RWPE2 (cell line): ENCODE results near the gene RESP18.

Experiments used
- ATAC-seq: fragments of 200-7000 bp; cut with Tn5 transposase; 3 replicates; pipeline ENCODE4 v1.9.1; 2021; ENCODE audit warnings: low read depth
- DNase-seq: peaks from one replicate; pipeline ENCODE4 v3.0.0-alpha.2; 2020; ENCODE audit warnings: low spot score
- H3K27ac ChIP-seq: fragments of 450-650 bp; 2 replicates; pipeline ENCODE4 v1.5.1; 2017; ENCODE audit warnings: mild to moderate bottlenecking; ENCODE audit not compliant: poor library complexity, severe bottlenecking
- H3K27me3 ChIP-seq: fragments of 250-450 bp; sonication (Bioruptor Pico); 2 replicates; pipeline ENCODE4 v1.5.1; 2021; ENCODE audit warnings: mild to moderate bottlenecking, moderate library complexity; ENCODE audit not compliant: insufficient read depth, poor library complexity, severe bottlenecking
- H3K36me3 ChIP-seq: fragments of 250-450 bp; sonication (Bioruptor Pico); 2 replicates; pipeline ENCODE4 v1.5.1; 2020; ENCODE audit warnings: low read depth, mild to moderate bottlenecking, moderate library complexity
- H3K4me1 ChIP-seq: fragments of 250-450 bp; sonication (Bioruptor Pico); 2 replicates; pipeline ENCODE4 v1.5.1; 2021; ENCODE audit warnings: mild to moderate bottlenecking, moderate library complexity; ENCODE audit not compliant: insufficient read depth, poor library complexity, severe bottlenecking
- H3K4me3 ChIP-seq: fragments of 250-450 bp; sonication (Bioruptor Pico); 2 replicates; pipeline ENCODE4 v1.5.1; 2021; ENCODE audit warnings: mild to moderate bottlenecking, moderate library complexity; ENCODE audit not compliant: severe bottlenecking
- H3K9me3 ChIP-seq: fragments of 250-450 bp; sonication (Bioruptor Pico); 2 replicates; pipeline ENCODE4 v1.5.1; 2021; ENCODE audit warnings: mild to moderate bottlenecking, moderate library complexity; ENCODE audit not compliant: severe bottlenecking
- TF ChIP-seq, protein P1 (sequence below): fragments of 450-650 bp; IDR thresholded peaks from one replicate; pipeline ENCODE4 v1.5.1; 2017; ENCODE audit warnings: mild to moderate bottlenecking, moderate library complexity; ENCODE audit not compliant: poor library complexity, severe bottlenecking

RESP18 gene

DNA sequence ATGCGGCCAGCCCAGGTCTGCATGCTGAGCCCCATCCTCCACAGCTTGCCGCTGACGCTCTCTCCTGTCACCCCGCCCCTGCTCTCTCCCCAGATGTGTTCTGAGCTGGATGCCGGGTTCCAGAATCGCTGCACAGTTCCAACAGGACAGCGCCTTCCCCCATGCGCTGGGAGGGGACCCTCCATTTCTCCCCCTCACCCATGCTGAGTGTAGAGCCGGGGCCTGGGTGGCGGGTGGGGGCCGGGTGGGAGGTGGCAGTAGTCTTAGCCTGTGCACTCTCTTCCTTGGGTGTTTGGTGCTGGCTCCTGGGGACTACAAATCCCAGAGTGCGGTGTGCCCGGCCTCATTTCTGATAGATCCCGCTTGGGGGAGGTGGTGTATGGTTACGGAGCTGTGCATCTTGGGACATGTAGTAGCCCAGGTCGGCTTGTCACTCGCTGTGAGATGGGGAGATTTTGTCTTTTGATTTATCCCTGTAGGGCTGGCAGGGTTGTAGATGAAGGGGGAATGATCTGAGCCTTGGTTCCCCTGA, 46.6 kb downstream of the RESP18 start:
- Histone ChIP-seq H3K4me3 (no peak overlapping the region), H3K36me3 (peaks cover 28% of the 10 kb centered on the region), H3K27ac (peak overlapping the region; percentile 79), H3K4me1 (peaks cover 27% of the 10 kb centered on the region), H3K27me3 (no peaks in the 10 kb centered on the region), H3K9me3 (no peaks in the 10 kb centered on the region)
- ATAC-seq (peak; percentile 85), DNase-seq (peak; percentile 84)
- TF ChIP-seq, protein P1, sequence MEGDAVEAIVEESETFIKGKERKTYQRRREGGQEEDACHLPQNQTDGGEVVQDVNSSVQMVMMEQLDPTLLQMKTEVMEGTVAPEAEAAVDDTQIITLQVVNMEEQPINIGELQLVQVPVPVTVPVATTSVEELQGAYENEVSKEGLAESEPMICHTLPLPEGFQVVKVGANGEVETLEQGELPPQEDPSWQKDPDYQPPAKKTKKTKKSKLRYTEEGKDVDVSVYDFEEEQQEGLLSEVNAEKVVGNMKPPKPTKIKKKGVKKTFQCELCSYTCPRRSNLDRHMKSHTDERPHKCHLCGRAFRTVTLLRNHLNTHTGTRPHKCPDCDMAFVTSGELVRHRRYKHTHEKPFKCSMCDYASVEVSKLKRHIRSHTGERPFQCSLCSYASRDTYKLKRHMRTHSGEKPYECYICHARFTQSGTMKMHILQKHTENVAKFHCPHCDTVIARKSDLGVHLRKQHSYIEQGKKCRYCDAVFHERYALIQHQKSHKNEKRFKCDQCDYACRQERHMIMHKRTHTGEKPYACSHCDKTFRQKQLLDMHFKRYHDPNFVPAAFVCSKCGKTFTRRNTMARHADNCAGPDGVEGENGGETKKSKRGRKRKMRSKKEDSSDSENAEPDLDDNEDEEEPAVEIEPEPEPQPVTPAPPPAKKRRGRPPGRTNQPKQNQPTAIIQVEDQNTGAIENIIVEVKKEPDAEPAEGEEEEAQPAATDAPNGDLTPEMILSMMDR, result no peak

DNA sequence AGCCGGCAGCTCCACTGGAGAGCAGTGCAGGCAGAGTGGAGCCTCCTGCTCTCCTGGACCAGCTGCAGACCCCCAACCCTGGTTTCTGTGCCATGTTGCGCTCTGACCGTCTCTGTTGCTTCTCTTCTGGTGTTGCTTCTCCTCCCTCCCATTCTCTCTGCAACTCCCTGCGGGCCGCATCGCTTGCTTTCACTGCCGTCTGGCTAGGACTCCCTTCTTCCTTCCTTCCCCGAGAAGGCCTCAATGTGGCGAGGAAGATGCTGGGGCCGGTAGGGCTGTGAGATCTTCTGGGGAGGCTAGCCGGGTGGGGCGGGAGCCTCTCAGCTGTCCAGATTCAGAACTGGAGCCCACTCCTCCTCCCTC, 47.2 kb downstream of the RESP18 start:
- H3K36me3 ChIP-seq, result peaks cover 34% of the 10 kb centered on the region
- H3K9me3 ChIP-seq, result no peaks in the 10 kb centered on the region
- H3K4me3 ChIP-seq, result no peak overlapping the region
- H3K27ac ChIP-seq, result peak overlapping the region; percentile 79
- ATAC-seq, result no peak
- no peak for DNase-seq
- peaks cover 26% of the 10 kb centered on the region for H3K4me1 ChIP-seq
- no peaks in the 10 kb centered on the region for H3K27me3 ChIP-seq
- TF ChIP-seq, protein P1, result no peak

DNA sequence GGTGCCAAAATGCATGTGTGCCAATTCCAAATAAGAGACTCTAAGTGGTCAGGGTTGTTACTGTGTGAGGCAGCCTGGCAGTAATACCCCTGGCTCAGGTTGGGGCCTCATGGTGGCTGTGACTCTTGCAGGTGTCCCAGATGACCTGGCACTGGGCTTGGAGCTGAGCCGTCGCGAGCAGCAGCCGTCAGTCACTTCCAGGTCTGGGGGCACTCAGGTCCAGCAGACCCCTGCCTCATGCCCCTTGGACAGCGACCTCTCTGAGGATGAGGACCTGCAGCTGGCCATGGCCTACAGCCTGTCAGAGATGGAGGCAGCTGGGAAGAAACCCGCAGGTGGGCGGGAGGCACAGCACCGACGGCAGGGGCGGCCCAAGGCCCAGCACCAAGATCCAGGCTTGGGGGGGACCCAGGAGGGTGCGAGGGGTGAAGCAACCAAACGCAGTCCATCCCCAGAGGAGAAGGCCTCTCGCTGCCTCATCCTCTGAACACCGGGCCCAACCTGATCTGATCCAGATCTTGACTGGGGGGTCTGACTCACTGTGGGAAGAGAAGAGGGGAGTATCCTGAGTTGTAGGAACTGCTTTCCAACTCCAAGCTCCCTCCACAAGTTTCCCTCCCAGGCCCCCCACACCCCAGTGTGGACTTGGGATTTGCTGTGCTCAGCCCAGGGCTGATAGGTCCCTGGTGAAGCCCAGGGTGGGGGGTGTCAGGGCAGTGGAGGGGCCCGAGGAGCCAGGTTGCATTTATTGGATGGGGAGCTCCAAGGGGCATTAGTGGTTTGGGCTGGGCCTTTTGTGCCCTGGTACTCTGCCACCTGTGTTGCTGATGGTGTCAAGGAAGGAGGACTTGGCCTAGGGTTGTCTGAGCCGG, 47.8 kb downstream of the RESP18 start:
- H3K36me3 ChIP-seq, result peaks cover 35% of the 10 kb centered on the region

DNA sequence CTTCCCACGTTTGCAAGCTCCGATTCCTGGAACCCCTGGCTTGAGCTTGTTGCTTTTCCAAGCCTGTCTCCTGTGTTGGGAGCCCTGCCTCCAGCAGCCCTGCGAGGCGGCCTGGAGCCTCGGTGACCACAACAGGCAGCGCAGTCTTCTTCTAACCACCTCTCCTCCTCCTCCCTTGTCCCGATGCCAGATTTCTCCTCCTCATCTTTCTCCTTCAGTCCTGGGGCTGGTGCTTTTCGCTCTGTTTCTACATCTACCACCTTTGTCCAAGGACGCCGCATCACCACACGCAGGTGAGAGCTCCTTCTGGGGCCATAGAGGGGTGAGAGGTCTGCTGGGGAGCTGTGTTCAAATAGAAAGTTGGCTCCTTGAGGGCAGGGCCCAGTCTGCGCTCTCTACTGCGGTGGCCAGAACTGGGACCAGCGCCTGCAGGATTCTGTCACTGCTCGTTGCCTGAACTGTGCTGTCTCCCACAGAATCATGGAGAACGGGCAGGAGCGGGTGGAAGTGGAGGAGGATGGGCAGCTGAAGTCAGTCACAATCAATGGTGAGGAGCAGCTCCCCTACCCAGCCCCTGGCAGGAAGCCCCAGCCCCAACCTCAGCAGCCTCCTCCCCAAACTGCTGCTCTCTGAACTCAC, 49.5 kb downstream of the RESP18 start:
- TF ChIP-seq, protein P1, result no peak
- DNase-seq, result no peak
- peaks cover 26% of the 10 kb centered on the region for H3K4me1 ChIP-seq
- no peak for ATAC-seq
- no peak overlapping the region for H3K27ac ChIP-seq
- no peaks in the 10 kb centered on the region for H3K9me3 ChIP-seq
- peaks cover 35% of the 10 kb centered on the region for H3K36me3 ChIP-seq
- no peaks in the 10 kb centered on the region for H3K27me3 ChIP-seq
- no peak overlapping the region for H3K4me3 ChIP-seq

More for the DNA sequence above, 47.8 kb downstream of the RESP18 start:
- Histone ChIP-seq H3K9me3 (no peaks in the 10 kb centered on the region), H3K27ac (peak overlapping the region; percentile 79), H3K4me3 (no peak overlapping the region), H3K27me3 (no peaks in the 10 kb centered on the region), H3K4me1 (peaks cover 24% of the 10 kb centered on the region)
- no peak for ATAC-seq
- TF ChIP-seq, protein P1, result no peak
- no peak for DNase-seq

DNA sequence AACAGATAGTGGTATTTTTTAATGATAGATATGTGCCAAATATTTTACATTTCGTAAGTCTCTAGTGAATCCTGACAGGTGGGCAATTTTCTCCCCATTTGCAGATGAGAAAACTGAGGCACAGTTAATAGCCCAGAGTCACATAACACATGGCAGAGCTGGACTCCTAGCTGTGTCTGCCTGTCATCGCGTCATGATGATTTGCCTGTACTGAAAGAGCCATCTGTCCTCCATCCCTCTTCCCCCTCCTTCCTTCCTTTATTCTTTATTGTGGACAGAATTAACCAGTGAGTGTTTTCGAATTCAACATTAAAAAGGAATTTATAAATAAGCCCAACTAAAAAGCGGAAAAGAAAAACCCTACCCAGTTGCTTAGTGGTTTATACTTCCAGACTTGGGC, 50.2 kb downstream of the RESP18 start:
- TF ChIP-seq, protein P1, result no peak
- Histone ChIP-seq H3K27ac (no peak overlapping the region), H3K4me1 (peaks cover 31% of the 10 kb centered on the region), H3K36me3 (peaks cover 35% of the 10 kb centered on the region), H3K4me3 (no peak overlapping the region), H3K27me3 (no peaks in the 10 kb centered on the region), H3K9me3 (no peaks in the 10 kb centered on the region)
- DNase-seq, result no peak
- no peak for ATAC-seq
